ENCODE results near the gene TMEM129.

Gene TMEM129

DNA sequence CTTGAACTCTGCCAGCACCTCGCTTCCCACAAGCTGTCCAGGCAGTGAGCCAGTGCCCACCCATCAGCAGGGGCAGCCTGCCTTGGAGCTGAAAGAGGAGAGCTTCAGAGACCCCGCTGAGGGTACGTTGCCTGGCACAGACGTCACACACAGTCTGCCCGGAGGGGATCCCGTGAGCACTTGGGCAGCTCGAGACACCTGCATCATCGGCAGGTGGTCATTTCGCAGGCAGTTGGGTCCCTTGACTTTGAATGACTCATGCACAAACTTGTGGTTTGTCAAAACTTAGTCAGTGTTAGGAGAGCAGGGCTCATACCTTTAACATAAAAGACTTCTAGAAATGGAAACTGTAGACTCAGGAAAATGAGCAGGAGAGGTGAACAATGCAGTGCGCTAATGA is 10.1 kb upstream of the TMEM129 start:
- H3K9me3 Mint-ChIP-seq: no peaks in the 10 kb centered on the region
- H3K4me3 Mint-ChIP-seq: no peak overlapping the region
- H3K36me3 Mint-ChIP-seq (ENCODE audit: low read depth): peaks cover 83% of the 10 kb centered on the region
- H3K27me3 Mint-ChIP-seq (ENCODE audit: low read depth, poor library complexity): no peaks in the 10 kb centered on the region
- TF ChIP-seq CTCF (IDR thresholded peaks at IDR 0.05): no peak
- peaks cover 23% of the 10 kb centered on the region for H3K4me1 Mint-ChIP-seq
- DNase-seq: no peak
- no peak overlapping the region for H3K27ac Mint-ChIP-seq

- DNase-seq: no peak
- peaks cover 81% of the 10 kb centered on the region for H3K36me3 Mint-ChIP-seq (ENCODE audit: low read depth)
- no peaks in the 10 kb centered on the region for H3K9me3 Mint-ChIP-seq
- H3K27ac Mint-ChIP-seq: no peak overlapping the region
- TF ChIP-seq CTCF (IDR thresholded peaks at IDR 0.05): no peak
- H3K27me3 Mint-ChIP-seq (ENCODE audit: low read depth, poor library complexity): no peaks in the 10 kb centered on the region
- H3K4me1 Mint-ChIP-seq: peaks cover 25% of the 10 kb centered on the region
- H3K4me3 Mint-ChIP-seq: no peak overlapping the region
These were observed 9.5 kb upstream of the TMEM129 start for GRCh38 chr4:1730532-1731135.

GRCh38 chr4:1728061-1728980 is 7.2 kb upstream of the TMEM129 start:
- TF ChIP-seq CTCF (IDR thresholded peaks at IDR 0.05): no peak
- Mint-ChIP-seq H3K27me3 (ENCODE audit: low read depth, poor library complexity) (no peaks in the 10 kb centered on the region), H3K4me3 (no peak overlapping the region), H3K4me1 (peaks cover 32% of the 10 kb centered on the region), H3K36me3 (ENCODE audit: low read depth) (peaks cover 69% of the 10 kb centered on the region), H3K27ac (no peak overlapping the region), H3K9me3 (no peaks in the 10 kb centered on the region)
- DNase-seq: no peak

DNA sequence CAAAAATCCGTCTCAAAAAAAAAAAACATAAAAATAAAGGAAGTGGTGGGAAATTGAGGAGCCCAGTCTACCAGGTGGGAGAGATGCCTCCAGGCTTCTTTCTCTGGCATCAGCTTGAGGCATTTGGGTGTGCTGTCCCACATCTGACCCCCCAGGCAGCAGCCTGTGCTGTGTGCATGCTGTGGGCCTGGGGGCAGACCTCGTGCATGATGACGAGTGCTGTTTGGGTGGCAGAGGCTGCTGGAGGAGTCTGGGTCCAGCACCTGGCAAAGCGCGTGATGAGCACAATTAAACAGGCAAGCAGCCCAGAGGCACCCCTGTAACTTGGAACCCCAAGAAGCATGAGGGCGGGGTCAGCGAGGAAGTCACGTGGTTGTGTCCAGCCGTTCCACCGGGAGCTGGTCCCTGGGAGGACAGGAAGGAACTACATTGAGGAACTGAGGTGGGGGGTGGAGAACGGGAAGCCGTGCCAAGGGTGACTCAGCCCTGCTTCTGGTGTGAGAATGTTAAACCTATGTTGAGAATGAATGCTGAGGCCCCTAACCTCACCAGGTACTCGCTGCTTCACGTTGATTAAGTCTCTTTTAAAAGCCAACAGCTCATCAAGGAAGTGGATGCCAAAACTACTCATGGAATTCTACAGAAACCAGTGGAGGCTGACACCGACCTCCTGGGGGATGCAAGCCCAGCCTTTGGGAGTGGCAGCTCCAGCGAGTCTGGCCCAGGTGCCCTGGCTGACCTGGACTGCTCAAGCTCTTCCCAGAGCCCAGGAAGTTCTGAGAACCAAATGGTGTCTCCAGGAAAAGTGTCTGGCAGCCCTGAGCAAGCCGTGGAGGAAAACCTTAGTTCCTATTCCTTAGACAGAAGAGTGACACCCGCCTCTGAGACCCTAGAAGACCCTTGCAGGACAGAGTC is 6.3 kb upstream of the TMEM129 start:
- Mint-ChIP-seq H3K4me1 (peaks cover 35% of the 10 kb centered on the region), H3K27ac (no peak overlapping the region), H3K9me3 (no peaks in the 10 kb centered on the region), H3K36me3 (ENCODE audit: low read depth) (peaks cover 60% of the 10 kb centered on the region), H3K4me3 (no peak overlapping the region), H3K27me3 (ENCODE audit: low read depth, poor library complexity) (no peaks in the 10 kb centered on the region)
- DNase-seq: no peak
- TF ChIP-seq CTCF (IDR thresholded peaks at IDR 0.05): no peak

- DNase-seq: peak; percentile 95
- Mint-ChIP-seq H3K36me3 (ENCODE audit: low read depth) (peaks cover 50% of the 10 kb centered on the region), H3K4me1 (peaks cover 41% of the 10 kb centered on the region), H3K27ac (peak overlapping the region; percentile 39), H3K27me3 (ENCODE audit: low read depth, poor library complexity) (no peaks in the 10 kb centered on the region), H3K9me3 (no peaks in the 10 kb centered on the region), H3K4me3 (no peak overlapping the region)
- TF ChIP-seq CTCF (IDR thresholded peaks at IDR 0.05): peak; percentile 99
These were observed 5.2 kb upstream of the TMEM129 start for GRCh38 chr4:1726146-1726934.

Data from nephron progenitor cell (in vitro differentiated cells).